Central memory CD4-positive, alpha-beta T cell (primary cell): ENCODE data around the gene RGPD4.

Experiments
- DNase-seq: peaks from one replicate; pipeline ENCODE4 v3.0.0; 2022

Gene RGPD4

GRCh38 chr2:107931412-107931811, 104.7 kb downstream of the RGPD4 start:
- DNase-seq, result no peak

GRCh38 chr2:107932488-107932887, 105.8 kb downstream of the RGPD4 start:
- DNase-seq, result no peak

GRCh38 chr2:107932979-107933378, 106.3 kb downstream of the RGPD4 start:
- no peak for DNase-seq

DNA sequence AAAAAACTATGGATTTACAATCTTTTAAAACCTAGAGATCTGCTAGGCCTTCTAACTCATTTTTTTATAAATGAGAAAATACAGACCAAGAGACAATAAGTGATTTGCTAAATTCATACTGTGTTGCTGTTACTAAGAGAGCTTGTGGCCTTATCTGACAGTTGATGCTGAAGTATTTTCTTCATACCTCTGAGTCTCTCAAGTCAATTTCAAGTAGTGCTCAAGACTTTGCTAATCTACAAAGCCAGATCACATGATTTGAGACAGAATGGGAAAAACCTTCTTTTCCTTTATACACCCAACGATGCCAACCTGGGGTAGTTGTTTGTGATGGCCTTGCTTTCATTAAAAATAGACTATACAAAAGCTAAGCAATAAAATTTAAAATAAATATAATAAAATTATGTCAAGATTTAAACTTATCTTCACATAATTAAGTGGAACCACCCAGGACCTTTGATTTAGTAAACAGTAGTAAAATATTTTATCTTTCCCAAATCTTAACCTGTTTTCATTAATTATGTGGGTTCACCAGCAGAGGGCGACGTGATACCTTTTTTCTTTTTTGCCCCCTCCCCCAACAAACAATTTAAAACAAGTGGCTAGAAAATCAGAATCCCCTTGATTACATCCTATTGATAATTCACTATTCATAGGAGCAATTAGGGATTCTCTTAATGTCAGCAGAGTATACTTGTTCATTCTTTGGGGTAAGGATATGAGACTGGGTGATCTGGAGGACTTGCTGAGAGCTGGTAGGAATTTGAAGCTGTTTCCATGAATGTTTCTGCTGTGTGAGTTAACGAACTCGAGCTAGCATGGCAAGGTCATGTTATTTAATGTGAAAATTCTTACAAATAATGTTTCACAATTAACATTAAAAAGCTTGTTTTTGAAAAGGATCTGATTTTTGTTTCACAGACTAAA, 110.0 kb downstream of the RGPD4 start:
- no peak for DNase-seq
